Neutrophil (primary cell): Measurements from ENCODE around the gene GCLC.

Experiments
- H3K27ac ChIP-seq: fragments of 200-600 bp; sonication (generic); 2 replicates; pipeline ENCODE4 v1.5.1; 2016; ENCODE audit warnings: mild to moderate bottlenecking, moderate library complexity
- H3K27me3 ChIP-seq: fragments of 200-600 bp; sonication (generic); 2 replicates; pipeline ENCODE4 v1.6.0; 2016; ENCODE audit warnings: mild to moderate bottlenecking
- H3K36me3 ChIP-seq: fragments of 200-600 bp; sonication (generic); 2 replicates; pipeline ENCODE4 v1.5.1; 2017
- H3K4me1 ChIP-seq, 2 experiments: fragments of 200-600 bp in 1 of 2; sonication (generic) in 1 of 2; 1 replicate in 1 of 2; 2 replicates in 1 of 2; pipeline versions ENCODE4 v1.5.1 to v1.6.1; 2013 to 2016; ENCODE audit warnings: low read depth in 1 of 2, low read length in 1 of 2, mild to moderate bottlenecking in 1 of 2, moderate library complexity in 1 of 2; ENCODE audit not compliant: control insufficient read depth in 1 of 2, insufficient read depth in 1 of 2
- H3K4me3 ChIP-seq, 2 experiments: fragments of 200-600 bp in 1 of 2; sonication (generic) in 1 of 2; 1 replicate in 1 of 2; 2 replicates in 1 of 2; pipeline ENCODE4 v1.5.1; 2013 to 2016; ENCODE audit warnings: low read depth in 1 of 2, low read length in 1 of 2, mild to moderate bottlenecking in 1 of 2, moderate library complexity in 1 of 2
- H3K9me3 ChIP-seq: fragments of 200-600 bp; sonication (generic); 2 replicates; pipeline ENCODE4 v1.5.1; 2016
- CTCF ChIP-seq: fragments of 200-600 bp; sonication (generic); IDR thresholded peaks from 2 replicates; pipeline ENCODE4 v1.5.1; 2016; ENCODE audit warnings: antibody characterized with exemption

GCLC gene

GRCh38 chr6:53494076-53494475 is 50.8 kb downstream of the GCLC start:
- Histone ChIP-seq H3K4me1 (peaks cover 0 to 3% of the 10 kb centered on the region in 2 experiments), H3K4me3 (no peak overlapping the region)

GRCh38 chr6:53493635-53494025 is 51.3 kb downstream of the GCLC start:
- peaks cover 4% of the 10 kb centered on the region for H3K36me3 ChIP-seq
- no peak overlapping the region for H3K27ac ChIP-seq

More at GRCh38 chr6:53494076-53494475, 50.8 kb downstream of the GCLC start:
- no peaks in the 10 kb centered on the region for H3K27me3 ChIP-seq
- TF ChIP-seq CTCF, result no peak
- peaks cover 8% of the 10 kb centered on the region for H3K36me3 ChIP-seq
- H3K27ac ChIP-seq, result no peak overlapping the region
- H3K9me3 ChIP-seq, result no peaks in the 10 kb centered on the region

GRCh38 chr6:53492860-53493634 is 51.9 kb downstream of the GCLC start:
- Histone ChIP-seq H3K4me1 (peaks cover 0 to 3% of the 10 kb centered on the region in 2 experiments), H3K4me3 (no peak overlapping the region)
- peak; percentile 55 for TF ChIP-seq CTCF

More at GRCh38 chr6:53493635-53494025, 51.3 kb downstream of the GCLC start:
- no peak overlapping the region for H3K4me3 ChIP-seq
- no peaks in the 10 kb centered on the region for H3K27me3 ChIP-seq
- no peak for TF ChIP-seq CTCF
- H3K4me1 ChIP-seq, result peaks cover 0 to 3% of the 10 kb centered on the region in 2 experiments
- no peaks in the 10 kb centered on the region for H3K9me3 ChIP-seq

GRCh38 chr6:53487080-53487479 is 57.8 kb downstream of the GCLC start:
- H3K27ac ChIP-seq, result no peak overlapping the region
- H3K36me3 ChIP-seq, result no peaks in the 10 kb centered on the region
- peaks cover 6% of the 10 kb centered on the region for H3K27me3 ChIP-seq
- no peak overlapping the region for H3K4me3 ChIP-seq
- H3K9me3 ChIP-seq, result no peaks in the 10 kb centered on the region
- peaks cover 22 to 27% of the 10 kb centered on the region in 2 experiments for H3K4me1 ChIP-seq
- no peak for TF ChIP-seq CTCF

More at GRCh38 chr6:53492860-53493634, 51.9 kb downstream of the GCLC start:
- Histone ChIP-seq H3K27ac (no peak overlapping the region), H3K27me3 (no peaks in the 10 kb centered on the region), H3K36me3 (no peaks in the 10 kb centered on the region), H3K9me3 (no peaks in the 10 kb centered on the region)

- no peak for TF ChIP-seq CTCF
- no peaks in the 10 kb centered on the region for H3K9me3 ChIP-seq
- no peak overlapping the region for H3K27ac ChIP-seq
- peaks cover 26 to 31% of the 10 kb centered on the region in 2 experiments for H3K4me1 ChIP-seq
- peaks cover 6% of the 10 kb centered on the region for H3K27me3 ChIP-seq
- H3K4me3 ChIP-seq, result no peak overlapping the region
- no peaks in the 10 kb centered on the region for H3K36me3 ChIP-seq
These were observed 58.2 kb downstream of the GCLC start for GRCh38 chr6:53486679-53487078.
